Type B pancreatic cell (in vitro differentiated cells): ENCODE data around the gene ATP6AP1. TPM values are rescaled to one million over a fixed set of nuclear protein-coding genes. Genes with fewer than 3 reads are reported as not detected.

Experiments used
- DNase-seq: peaks from one replicate; pipeline ENCODE4 v3.0.0; 2021; ENCODE audit warnings: mixed read lengths; ENCODE audit not compliant: unreplicated experiment; ENCODE audit errors: extremely low spot score
- H3K27ac Mint-ChIP-seq: 2 replicates; pipeline ENCODE4 v1.8.0; 2021; ENCODE audit warnings: mild to moderate bottlenecking, mixed read lengths
- H3K27me3 Mint-ChIP-seq: 2 replicates; pipeline ENCODE4 v1.8.0; 2021; ENCODE audit warnings: mixed read lengths
- H3K36me3 Mint-ChIP-seq: 2 replicates; pipeline ENCODE4 v1.8.0; 2021; ENCODE audit warnings: mixed read lengths
- H3K4me1 Mint-ChIP-seq: one replicate; pipeline ENCODE4 v1.8.0; 2021; ENCODE audit warnings: mixed read lengths; ENCODE audit not compliant: unreplicated experiment
- H3K4me3 Mint-ChIP-seq: 2 replicates; pipeline ENCODE4 v1.8.0; 2021; ENCODE audit warnings: mild to moderate bottlenecking, mixed read lengths
- H3K9me3 Mint-ChIP-seq: 2 replicates; pipeline ENCODE4 v1.8.0; 2021; ENCODE audit warnings: mixed read lengths
- CTCF ChIP-seq: fragments of 200-600 bp; sonication (generic); conservative IDR thresholded peaks from 2 replicates; pipeline ENCODE4 v1.5.0; 2021; ENCODE audit warnings: antibody characterized with exemption, mild to moderate bottlenecking
- total RNA-seq: library from RNA; stranded (reverse); gene quantifications from 2 replicates; pipeline ENCODE4 v1.2.1, GENCODE V29; 2021; ENCODE audit warnings: low replicate concordance

Gene ATP6AP1
- total RNA-seq, 1 donor from 2014 or later: 105 TPM

- Mint-ChIP-seq H3K4me3 (no peak overlapping the region), H3K27ac (peak overlapping the region; percentile 68), H3K4me1 (no peaks in the 10 kb centered on the region), H3K9me3 (no peaks in the 10 kb centered on the region), H3K36me3 (peaks cover 6% of the 10 kb centered on the region), H3K27me3 (no peaks in the 10 kb centered on the region)
- TF ChIP-seq CTCF: no peak
- DNase-seq: no peak
Observed at GRCh38 chrX:154426916-154427770, 1.3 kb upstream of the ATP6AP1 start.

- Mint-ChIP-seq H3K36me3 (peaks cover 6% of the 10 kb centered on the region), H3K4me1 (no peaks in the 10 kb centered on the region), H3K27me3 (no peaks in the 10 kb centered on the region), H3K4me3 (peak overlapping the region; percentile 86), H3K27ac (peak overlapping the region; percentile 62), H3K9me3 (no peaks in the 10 kb centered on the region)
- no peak for TF ChIP-seq CTCF
- DNase-seq: no peak
Observed at GRCh38 chrX:154429711-154430110, 1.2 kb downstream of the ATP6AP1 start.

- peak overlapping the region; percentile 81 for H3K4me3 Mint-ChIP-seq
- H3K4me1 Mint-ChIP-seq: no peaks in the 10 kb centered on the region
- H3K27ac Mint-ChIP-seq: peak overlapping the region; percentile 78
- H3K9me3 Mint-ChIP-seq: no peaks in the 10 kb centered on the region
- peaks cover 6% of the 10 kb centered on the region for H3K36me3 Mint-ChIP-seq
- H3K27me3 Mint-ChIP-seq: no peaks in the 10 kb centered on the region
- TF ChIP-seq CTCF: no peak
- DNase-seq: no peak
Observed at GRCh38 chrX:154430479-154430878, 2.0 kb downstream of the ATP6AP1 start.

- H3K36me3 Mint-ChIP-seq: peaks cover 6% of the 10 kb centered on the region
- peaks cover 2% of the 10 kb centered on the region for H3K4me1 Mint-ChIP-seq
- H3K27ac Mint-ChIP-seq: peak overlapping the region; percentile 78
- no peak for TF ChIP-seq CTCF
- peak overlapping the region; percentile 81 for H3K4me3 Mint-ChIP-seq
- DNase-seq: no peak
- no peaks in the 10 kb centered on the region for H3K9me3 Mint-ChIP-seq
- H3K27me3 Mint-ChIP-seq: no peaks in the 10 kb centered on the region
Observed at GRCh38 chrX:154430916-154431315, 2.4 kb downstream of the ATP6AP1 start.

GRCh38 chrX:154431341-154431740 is 2.9 kb downstream of the ATP6AP1 start:
- DNase-seq: no peak
- Mint-ChIP-seq H3K36me3 (peaks cover 6% of the 10 kb centered on the region), H3K27ac (no peak overlapping the region), H3K9me3 (no peaks in the 10 kb centered on the region), H3K4me1 (peaks cover 6% of the 10 kb centered on the region), H3K27me3 (no peaks in the 10 kb centered on the region), H3K4me3 (no peak overlapping the region)
- no peak for TF ChIP-seq CTCF
